Mucosa of gallbladder (tissue), 1 donor: ENCODE measurements around the gene HEXD. TPM values are rescaled to one million over a fixed set of nuclear protein-coding genes. Genes with fewer than 3 reads are reported as not detected.
A peak's percentile ranks its signal among the peaks of the same experiment; 100 is the strongest.
"Not testable (repeated sequence)": the region's sequence is repeated elsewhere in the genome, so short reads cannot be mapped to it uniquely, and the experiment has no call there.

Experiments
- DNase-seq: peaks from one replicate; pipeline ENCODE4 v3.0.0-alpha.2; 2020; ENCODE audit warnings: low spot score
- total RNA-seq: library from RNA; stranded (reverse); gene quantifications from one replicate; pipeline ENCODE4 v1.2.1, GENCODE V29; 2021
- donor health status: DM: no; HTN: no; CAD: no.

Gene HEXD
- total RNA-seq, 1 donor from 2014 or later = 55.1 TPM

DNA sequence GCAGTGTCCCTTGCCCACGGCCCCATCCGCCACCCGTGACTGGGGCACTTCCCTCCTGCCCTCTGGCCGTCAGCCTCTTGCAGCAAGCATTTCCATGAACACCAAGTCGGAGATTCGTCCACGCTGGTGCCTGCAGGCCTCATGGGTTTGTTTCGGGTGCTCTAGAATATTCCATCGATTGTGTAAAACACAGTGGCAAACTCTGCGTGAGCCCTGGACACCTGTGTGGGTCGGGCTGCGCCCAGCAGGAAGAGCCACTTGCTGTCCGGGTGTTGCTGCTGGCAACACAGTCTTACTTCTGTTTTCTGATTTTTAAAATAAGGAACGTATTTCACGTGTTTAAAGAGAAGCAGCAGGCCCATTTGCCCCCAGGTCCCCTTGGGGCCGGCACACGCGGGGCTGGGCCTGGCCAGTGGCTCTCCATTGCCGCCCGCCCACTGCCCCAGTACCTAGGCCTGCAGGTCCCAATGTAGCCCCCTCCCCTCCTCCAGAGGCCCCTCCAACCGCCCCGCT lies 22.4 kb downstream of the HEXD start:
- no peak for DNase-seq

DNA sequence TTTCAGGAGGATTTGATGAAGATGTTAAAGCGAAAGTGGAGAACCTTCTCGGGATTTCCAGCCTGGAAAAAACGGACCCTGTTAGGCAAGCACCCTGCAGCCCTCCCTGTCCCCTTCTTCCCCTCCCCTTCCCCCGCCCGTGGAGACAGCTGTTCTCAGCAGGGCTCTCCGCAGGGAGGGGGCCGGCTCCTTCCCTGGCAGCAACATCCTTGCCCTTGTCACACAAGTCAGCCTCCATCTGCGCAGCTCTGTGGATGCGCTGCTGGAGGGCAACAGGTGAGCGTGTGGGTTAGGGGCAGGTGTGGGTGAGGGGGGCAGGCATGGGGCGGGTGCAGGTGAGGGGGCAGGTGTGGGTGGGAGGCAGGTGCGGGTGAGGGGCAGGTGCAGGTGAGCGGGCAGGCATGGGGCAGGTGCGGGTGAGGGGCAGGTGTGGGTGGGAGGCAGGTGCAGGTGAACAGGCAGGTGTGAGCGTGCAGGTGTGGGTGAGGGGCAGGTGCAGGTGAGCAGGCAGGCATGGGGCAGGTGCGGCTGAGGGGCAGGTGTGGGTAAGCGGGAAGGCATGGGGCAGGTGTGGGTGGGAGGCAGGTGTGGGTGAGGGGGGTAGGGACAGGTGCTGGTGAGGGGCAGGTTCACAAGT lies 23.0 kb downstream of the HEXD start:
- no peak for DNase-seq

DNA sequence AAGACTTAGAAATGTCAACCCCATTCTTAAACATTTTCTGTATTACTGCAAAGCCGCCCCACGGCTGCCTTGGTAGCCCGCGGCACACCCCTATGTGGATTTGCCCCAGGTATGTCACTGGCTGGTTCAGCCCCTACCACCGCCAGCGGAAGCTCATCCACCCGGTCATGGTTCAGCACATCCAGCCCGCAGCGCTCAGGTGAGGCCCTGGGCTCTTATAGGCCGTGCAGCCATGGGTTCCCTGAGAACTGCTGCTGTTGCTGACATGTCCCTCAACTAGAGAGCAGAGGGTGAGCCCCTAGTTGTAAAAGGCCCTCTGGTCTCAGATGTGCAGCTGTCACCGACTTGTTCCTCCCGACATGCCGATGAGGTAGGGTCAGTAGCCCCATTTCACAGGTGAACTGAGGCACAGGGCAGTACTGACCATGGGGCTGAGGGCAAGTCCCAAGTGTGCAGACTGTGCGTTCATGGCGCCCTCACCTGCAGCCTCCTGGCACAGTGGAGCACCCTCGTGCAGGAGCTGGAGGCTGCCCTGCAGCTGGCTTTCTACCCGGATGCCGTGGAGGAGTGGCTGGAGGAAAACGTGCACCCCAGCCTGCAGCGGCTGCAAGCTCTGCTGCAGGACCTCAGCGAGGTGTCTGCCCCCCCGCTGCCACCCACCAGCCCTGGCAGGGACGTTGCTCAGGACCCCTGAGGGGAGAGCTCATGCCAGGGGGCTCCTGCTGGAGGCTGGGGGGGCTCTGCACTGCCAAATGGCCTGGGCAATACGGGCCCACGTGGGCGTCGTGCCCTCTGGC lies 23.7 kb downstream of the HEXD start:
- no peak for DNase-seq

DNA sequence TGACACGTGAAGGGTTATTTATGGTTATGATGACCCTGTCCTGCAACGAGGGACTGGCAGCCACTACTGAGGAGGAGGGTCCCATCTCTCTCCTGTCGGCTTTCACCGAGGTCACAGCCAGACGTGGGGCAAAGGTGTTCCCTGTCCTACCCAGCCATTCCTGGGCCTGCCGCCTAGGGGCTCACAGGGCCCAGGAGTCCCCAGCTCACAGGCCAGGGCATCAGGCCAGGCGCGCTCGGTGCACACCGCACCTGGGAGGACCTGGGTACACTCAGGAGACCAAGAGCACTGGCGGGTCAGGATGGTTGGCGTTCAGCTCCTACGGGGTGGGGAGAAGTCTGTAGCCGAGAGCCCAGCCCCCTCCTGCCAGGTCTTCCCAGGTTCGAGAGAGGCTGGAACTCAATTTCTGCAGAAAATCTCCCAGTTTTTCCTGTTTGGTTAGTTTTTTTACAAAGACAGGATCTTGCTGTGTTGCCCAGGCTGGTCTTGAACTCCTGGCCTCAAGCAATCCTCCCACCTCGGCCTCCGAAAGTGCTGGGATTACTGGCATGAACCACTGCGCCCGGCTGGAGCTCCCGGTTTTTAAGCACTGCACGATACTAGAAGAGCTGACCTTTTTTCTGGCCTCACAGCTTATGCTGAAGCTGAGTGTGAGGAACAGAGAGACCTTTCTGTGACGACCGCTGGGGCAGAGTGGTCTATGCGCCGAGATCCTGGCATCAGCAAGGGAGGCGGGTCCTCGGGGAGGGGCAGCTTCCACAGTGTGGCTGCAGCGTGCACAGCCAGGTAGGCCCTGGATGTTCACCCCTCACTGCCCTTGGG lies 24.7 kb downstream of the HEXD start:
- no peak for DNase-seq

DNA sequence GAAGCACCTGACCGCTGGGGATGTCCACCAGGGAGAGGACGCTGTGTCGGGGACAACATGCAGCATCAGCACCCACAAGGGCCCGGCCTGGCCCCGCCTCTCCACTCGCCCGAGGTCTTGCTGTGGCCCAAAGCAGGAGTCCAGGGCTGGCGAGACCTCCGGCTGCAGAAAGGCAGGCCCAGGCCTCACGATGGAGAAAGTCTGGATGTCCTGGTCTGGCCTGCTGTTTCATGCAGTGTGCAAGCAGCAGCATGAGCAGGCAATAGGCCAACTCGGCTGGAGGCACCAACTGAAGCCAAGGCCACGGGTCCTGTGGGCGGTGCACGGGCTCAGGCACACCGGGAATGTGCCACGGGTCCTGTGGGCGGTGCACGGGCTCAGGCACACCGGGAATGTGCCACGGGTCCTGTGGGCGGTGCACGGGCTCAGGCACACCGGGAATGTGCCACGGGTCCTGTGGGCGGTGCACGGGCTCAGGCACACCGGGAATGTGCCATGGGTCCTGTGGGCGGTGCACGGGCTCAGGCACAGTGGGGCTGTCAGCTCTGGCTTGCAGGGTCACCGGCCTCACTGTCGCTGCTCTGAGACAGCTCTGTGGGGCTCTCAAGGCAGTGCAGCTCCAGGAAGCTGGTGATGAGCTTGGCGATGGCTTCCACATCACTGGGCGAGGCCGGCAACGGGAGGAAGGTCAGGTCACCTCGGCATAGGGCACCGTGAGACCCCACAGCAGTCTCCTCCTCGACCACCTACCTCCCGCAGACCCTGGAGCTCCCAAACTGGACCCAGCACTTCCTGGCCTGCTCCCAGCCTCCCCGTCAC lies 25.5 kb downstream of the HEXD start:
- no peak for DNase-seq

DNA sequence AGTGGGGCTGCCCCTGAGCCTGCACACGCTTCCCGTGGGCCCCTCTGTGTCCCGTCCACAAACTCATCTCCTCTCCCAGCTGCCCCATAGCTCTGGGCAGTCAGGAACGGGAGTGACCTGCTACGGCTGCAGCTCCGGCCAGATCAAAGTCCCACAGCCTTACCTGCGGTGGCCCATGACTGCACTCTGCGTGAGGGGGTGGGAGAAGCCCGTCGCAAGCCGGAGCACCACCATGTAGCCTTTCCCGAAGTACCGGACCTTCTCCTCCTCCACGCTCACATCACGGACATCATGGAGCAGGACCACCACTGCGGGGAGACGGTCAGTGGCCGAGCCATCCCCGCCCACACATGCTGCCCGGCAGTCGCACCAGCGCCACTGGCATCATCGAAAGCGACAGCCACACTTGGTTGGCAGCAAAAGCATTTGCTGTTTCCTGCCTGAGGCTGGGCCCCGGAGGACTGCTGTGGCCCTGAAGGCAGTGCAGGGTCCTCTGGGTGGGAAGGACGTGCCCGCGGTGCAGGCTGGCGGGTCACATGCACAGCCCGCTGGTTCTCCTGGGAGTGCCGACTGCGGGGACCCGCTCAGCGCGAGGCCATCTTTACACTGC lies 26.2 kb downstream of the HEXD start:
- no peak for DNase-seq

DNA sequence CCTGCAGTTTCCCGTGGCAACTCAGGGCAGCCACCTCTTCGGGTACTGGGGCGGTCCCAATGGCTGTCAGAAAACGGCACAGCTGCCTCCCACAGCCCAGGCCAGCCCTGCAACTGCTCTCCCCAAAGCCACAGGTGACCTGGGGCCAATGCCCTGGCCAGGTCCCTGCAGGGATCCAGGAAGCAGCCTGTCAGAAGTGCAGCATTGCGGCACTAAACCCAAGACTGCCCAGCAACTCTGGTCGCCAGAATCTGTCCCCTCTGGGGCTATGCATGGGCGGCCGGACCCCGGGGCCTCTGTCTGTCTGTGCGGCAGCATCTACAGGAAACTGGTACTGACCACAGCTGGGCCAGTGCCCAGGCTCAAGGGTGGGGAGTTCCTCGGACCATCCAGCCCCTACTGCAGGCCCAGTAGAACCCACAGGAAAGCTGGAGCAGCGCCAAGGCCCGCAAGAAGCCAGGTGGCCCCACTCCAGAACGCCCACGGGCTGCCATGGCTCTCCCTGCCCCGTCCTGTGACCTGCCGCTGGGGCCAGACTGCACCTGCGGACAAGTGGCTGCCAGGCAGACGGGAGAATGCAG lies 26.9 kb downstream of the HEXD start:
- no peak for DNase-seq

DNA sequence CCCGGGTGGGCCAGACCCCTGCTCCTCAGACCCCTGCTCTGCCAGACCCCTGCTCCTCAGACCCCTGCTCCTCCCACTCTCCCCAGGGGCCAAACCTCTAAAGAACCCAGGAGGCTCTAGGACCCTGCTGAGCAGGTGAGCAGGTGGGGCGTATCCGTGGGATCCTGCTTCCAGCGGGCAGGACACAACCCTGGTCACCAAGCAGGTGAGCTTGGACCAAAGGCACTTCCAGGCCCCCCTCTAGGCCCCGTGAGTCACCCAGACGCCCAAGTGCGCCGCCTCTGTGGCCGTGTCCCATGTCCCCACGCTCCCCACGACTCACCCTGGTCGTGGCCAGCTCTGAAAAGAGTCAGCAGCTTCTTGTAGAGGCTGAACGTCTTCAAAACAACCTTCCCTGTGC lies 27.4 kb downstream of the HEXD start:
- DNase-seq = no peak

DNA sequence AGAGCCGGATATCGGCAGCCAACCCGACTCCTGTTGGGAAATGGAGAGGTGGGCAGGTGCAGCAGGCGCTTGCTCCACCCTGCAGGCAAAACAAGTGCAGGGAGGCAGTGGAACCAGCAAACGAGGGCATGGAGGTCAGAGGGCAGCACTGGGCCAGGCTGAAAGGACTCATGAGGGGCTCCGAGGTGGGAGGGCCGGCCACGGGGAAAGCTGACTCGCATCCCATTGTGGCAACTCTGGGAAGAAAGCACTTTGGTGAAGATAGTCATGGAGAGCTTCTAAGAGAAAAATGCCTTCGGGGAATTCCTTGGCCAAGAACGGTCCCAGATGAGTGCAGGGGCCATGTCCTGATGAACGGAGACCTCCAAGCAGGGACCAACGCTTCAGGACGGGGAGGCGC lies 28.0 kb downstream of the HEXD start:
- DNase-seq = no peak

DNA sequence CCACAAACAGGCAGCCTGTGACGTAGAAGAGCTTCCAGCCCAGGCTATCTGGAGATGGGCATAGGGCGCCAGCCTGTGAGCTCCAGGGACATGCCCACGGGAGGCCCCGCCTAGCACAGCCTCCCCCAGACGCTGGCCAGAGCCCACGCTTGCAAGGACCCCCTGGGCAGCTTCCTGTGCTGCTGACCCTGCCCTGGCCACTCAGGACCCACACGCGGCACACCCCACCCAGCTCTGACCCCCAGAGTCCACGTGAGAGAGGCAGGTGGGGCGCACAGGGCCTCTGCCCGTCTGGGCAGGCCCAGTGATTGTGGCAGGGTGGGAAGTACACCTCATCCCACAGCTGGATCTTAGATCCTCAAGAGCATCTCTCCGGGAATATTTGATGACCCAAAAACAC lies 28.5 kb downstream of the HEXD start:
- DNase-seq = no peak

DNA sequence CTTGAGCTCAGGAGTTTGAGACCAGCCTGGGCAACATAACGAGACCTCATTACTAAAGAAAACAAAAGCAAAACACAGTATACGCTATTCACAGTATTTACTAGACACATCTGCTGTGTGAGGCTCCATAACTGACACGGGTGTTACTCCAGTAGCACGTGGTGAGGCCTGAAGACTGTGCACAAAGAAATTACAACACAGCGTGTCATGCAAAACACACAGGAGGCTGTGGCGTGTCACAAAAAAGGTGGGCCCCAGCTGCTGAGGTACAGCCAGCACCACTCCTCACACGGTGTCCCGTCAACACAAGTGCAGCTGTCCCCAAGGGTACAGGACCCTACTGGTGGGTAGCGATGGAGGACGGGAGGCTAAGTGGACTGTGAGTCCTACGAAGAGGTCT lies 29.7 kb downstream of the HEXD start:
- DNase-seq = no peak

DNA sequence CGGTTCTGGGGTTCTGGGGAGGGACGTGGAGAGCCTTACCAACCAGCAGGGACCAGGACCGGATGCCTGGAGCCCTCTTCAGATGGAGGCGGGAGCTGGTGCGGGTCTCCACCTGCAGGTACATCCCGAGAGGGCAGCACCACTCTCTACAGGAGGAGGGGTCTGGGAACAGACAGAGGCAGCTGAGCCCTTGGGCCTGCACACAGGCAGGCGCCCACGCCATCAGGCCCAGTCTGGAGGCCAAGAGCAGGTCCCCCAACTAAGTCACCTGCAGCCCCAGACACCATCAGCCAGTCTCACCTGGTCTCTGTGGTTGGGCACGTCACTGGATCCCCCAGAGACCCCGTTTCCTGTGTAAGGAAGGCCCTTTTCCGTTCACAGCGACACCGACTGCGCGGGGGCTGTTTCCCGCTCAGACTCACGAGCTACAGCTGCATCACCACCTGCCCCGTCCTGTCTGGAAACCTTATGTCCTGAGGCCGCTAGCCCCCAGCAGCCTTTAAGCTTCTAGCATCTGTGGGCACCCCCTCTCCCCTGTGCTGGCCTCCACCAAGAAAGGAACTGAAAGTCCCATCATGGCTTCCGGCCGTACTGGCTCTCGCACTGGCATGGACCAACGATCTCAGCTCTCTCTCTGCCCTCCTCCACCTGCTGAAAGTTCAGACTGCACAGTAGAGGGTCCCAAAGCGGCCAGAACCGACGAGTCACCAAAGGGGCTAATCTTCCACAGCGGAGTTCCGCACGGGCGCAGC lies 31.2 kb downstream of the HEXD start:
- DNase-seq = no peak

DNA sequence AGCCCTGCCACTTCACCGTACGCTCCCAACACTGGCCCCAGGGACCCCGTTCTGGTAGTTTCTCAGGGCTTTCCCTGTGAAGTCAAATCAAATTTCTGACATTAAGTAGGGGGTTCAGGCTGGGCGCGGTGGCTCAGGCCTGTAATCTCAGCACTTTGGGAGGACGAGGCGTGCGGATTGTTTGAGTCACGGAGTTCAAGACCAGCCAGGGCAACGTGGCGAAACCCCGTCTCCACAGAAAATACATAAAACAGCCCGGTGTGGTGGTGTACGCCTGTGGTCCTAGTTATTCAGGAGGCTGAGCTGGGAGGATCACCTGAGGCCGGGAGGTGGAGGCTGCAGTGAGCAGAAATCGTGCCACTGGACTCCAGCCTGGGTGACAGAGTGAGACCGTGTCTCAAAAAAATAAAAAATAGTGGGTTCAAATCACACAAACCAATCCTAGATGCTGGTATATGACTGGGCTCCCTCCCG lies 31.8 kb downstream of the HEXD start:
- no peak for DNase-seq

DNA sequence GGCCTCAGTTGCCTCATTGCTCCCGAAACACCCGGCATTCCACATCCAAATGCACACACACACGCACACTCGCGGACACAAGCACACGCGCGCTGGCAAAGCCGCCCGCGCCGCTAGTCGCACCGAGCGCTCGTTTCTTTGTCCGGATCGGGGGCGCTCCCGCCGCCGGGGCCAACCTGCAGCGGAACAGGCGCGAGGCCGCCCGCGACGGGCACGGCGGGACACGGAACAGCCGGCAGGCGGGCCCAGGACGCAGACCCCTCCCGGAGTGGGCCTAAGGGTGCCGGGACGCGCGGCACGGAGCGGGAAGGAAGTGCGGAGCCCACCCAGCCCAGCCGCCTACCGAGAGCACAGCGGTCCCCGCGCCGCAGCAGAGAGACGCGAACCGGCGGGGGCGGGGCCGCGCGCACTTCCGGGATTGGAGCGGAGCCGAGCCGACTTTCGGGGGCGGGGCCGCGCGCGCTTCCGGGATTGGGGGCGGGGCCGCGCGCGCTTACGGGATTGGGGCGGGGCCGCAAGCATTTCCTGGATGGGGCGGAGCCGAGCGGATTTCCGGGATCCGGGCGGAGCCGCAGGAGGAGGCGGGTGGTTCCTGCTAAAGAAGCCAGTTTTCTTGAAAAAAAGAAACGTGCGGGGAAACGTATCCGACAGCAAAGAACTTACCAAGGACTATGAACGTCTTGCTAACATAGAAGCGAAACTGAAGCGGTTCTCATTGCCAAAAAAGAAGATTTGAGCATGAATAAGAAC lies 32.4 kb downstream of the HEXD start, which contains the start of gene CYBC1:
Gene CYBC1 (minus strand): TSS at position 396 of the 750 bp plus-strand sequence. CDS start 1,498 bp downstream, outside the sequence.
- DNase-seq = peak; percentile 92

DNA sequence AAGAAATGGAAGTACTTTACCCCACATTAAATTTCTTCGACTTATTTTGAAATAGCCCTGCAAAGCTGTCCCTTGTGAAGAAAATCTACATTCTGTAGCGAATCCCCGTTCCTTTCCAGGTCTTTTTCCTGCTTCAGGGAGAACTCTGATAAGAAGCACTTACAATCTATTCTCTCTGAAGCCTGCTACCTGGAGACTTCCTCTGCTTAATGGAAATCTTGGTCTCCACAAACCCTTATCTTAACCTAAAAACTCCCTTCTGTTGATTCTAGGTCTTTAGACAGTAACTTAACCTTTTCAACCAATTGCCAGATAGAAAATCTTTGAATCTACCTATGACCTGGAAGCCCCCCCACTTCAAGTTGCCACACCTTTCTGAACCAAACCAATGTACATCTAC lies 34.0 kb downstream of the HEXD start:
- no peak for DNase-seq

DNA sequence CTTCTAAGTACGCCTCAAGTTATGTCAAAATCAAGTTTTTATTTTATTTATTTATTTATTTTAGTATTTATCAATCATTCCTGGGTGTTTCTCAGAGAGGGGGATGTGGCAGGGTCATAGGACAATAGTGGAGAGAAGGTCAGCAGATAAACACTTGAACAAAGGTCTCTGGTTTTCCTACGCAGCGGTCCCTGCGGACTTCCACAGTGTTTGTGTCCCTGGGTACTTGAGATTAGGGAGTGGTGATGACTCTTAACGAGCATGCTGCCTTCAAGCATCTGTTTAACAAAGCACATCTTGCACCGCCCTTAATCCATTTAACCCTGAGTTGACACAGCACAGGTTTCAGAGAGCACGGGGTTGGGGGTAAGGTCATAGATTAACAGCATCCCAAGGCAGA lies 35.0 kb downstream of the HEXD start:
- not testable (repeated sequence) for DNase-seq

DNA sequence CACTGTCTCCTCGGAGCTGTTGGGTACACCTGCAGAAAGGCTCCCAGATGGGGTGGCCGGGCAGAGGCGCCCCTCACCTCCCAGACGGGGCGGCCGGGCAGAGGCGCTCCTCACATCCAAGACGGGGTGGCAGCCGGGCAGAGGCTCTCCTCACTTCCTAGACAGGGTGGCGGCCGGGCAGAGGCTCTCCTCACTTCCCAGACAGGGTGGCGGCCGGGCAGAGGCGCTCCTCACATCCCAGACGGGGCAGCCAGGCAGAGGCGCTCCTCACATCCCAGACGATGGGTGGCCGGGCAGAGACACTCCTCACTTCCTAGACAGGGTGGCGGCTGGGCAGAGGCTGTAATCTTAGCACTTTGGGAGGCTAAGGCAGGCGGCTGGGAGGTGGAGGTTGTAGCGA lies 35.6 kb downstream of the HEXD start:
- DNase-seq = not testable (repeated sequence)

DNA sequence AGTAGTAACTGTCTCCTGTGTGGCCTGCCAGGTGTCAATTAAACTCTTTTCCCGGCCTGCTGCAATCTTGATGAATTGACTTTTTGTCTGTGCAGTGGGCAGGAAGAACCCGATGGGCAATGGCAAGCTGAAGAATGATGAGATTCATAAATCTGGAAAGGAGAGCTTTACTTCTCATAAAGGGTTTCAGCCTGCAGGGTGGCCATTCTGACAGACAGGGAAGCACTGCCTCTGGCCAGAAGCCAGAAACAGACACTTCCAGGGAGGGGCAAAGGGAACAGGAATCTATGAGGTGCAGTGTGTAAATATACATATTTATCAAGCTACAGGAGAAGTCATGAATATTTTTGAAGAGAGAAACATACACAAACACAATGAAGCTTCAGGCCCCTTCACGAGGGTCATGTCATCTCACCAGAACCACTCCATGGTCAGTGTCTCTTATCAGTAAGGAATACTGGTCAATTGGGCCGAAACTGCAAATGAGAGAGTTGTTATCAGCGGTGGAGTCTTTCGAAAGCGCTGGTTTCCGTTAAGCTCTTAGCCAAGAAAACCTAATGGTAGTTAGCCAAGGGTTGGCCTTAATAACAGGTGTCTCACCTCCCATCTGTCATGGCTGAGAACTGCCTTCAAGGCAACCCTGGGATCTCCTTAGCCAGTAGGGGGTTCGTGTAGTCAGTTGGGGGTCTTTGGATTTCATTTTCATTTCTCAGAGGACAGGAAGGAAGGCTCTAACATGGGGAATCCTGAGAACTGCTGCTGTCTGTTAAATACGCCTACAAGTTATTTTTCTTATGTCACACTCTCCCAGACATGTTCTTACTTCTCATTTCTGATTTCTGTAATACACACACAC lies 39.2 kb downstream of the HEXD start:
- no peak for DNase-seq
